Measurements from ENCODE around the gene NEK1. TPM values are rescaled to one million over a fixed set of nuclear protein-coding genes. Genes with fewer than 3 reads are reported as not detected.
"Not testable (repeated sequence)": the region's sequence is repeated elsewhere in the genome, so short reads cannot be mapped to it uniquely, and the experiment has no call there.

NEK1 gene
- total RNA-seq, 5 donors from 2014 or later (not counting 1 experiment from before 2014, with no cell fraction given) = 13.4 to 21.9 (median 19.5) TPM

DNA sequence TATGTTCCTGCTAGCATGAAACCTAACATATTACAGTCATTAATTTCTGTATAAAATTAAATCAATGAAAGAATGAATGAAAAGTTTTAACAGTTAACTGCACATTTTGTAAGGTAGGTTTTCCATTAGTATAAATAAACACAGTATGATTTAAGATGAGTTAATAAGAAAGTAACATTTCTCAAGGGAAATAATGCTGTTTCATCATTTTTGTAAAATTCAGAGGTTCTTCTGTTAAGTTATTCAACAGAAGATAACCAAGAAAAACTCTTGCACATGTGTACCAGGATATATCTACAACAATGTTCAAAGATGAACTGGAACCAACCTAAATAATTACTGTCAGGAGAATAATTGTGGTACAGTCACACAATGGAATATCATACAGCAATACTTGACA lies 88.6 kb downstream of the NEK1 start:
- no peak for ATAC-seq (replicated peaks in 1 of 4)
- no peak overlapping the region for H3K4me3 ChIP-seq (ENCODE audit: control insufficient read depth in 1 of 2, extremely low read depth in 1 of 2, low read length in 1 of 2)
- no peak overlapping the region for H3K27ac ChIP-seq (ENCODE audit: low read length)
- no peak for DNase-seq
- H3K36me3 Mint-ChIP-seq = peaks cover 56% of the 10 kb centered on the region
- peaks cover 0 to 11% of the 10 kb centered on the region in 2 donors for H3K36me3 ChIP-seq (ENCODE audit: control insufficient read depth in 2 of 2, extremely low read depth in 1 of 2, insufficient read depth in 1 of 2, low read length in 1 of 2)
- H3K27me3 Mint-ChIP-seq = no peaks in the 10 kb centered on the region
- H3K9me3 Mint-ChIP-seq = peaks cover 0 to 4% (median 0%) of the 10 kb centered on the region in 3 donors
- no peaks in the 10 kb centered on the region for H3K4me1 ChIP-seq (ENCODE audit: control insufficient read depth in 1 of 2, extremely low read depth in 1 of 2, insufficient read depth in 2 of 2, low read length in 2 of 2)
- H3K27me3 ChIP-seq (replicated peaks in 1 of 2; ENCODE audit: control insufficient read depth in 2 of 2, extremely low read depth in 1 of 2, insufficient read depth in 2 of 2, low read length in 1 of 2) = no peaks in the 10 kb centered on the region
- ChIA-PET CTCF (no interaction called here), POLR2A (interaction anchor here in 1 of 2 donors (0.7 kb wide), 1 partner anchor 389 kb away, joined by 13 read pairs; no protein-coding TSS in a partner anchor)
- no peaks in the 10 kb centered on the region for H3K9me3 ChIP-seq
- H3K27ac Mint-ChIP-seq = no peak overlapping the region
- H3K4me1 Mint-ChIP-seq = no peaks in the 10 kb centered on the region
- no peak overlapping the region for H3K4me3 Mint-ChIP-seq

- H3K27ac ChIP-seq (ENCODE audit: low read length) = no peak overlapping the region
- no peak for DNase-seq
- ATAC-seq (replicated peaks in 1 of 4) = no peak
- Mint-ChIP-seq H3K4me1 (no peaks in the 10 kb centered on the region), H3K9me3 (no peaks in the 10 kb centered on the region), H3K27me3 (no peaks in the 10 kb centered on the region), H3K36me3 (peaks cover 20% of the 10 kb centered on the region), H3K27ac (no peak overlapping the region), H3K4me3 (no peak overlapping the region)
- no peak overlapping the region for H3K4me3 ChIP-seq (ENCODE audit: control insufficient read depth in 1 of 2, extremely low read depth in 1 of 2, low read length in 1 of 2)
- no peaks in the 10 kb centered on the region for H3K27me3 ChIP-seq (replicated peaks in 1 of 2; ENCODE audit: control insufficient read depth in 2 of 2, extremely low read depth in 1 of 2, insufficient read depth in 2 of 2, low read length in 1 of 2)
- 100% methylated on average over 1 of the region's 3 CpGs for WGBS (ENCODE audit: insufficient coverage)
- POLR2A ChIA-PET = no interaction called here
- H3K9me3 ChIP-seq = no peaks in the 10 kb centered on the region
- peaks cover 0 to 14% of the 10 kb centered on the region in 2 donors for H3K36me3 ChIP-seq (ENCODE audit: control insufficient read depth in 2 of 2, extremely low read depth in 1 of 2, insufficient read depth in 1 of 2, low read length in 1 of 2)
- CTCF ChIA-PET = no interaction called here
- H3K4me1 ChIP-seq (ENCODE audit: control insufficient read depth in 1 of 2, extremely low read depth in 1 of 2, insufficient read depth in 2 of 2, low read length in 2 of 2) = no peaks in the 10 kb centered on the region
These were observed 101.8 kb downstream of the NEK1 start for GRCh38 chr4:169510617-169511016.

DNA sequence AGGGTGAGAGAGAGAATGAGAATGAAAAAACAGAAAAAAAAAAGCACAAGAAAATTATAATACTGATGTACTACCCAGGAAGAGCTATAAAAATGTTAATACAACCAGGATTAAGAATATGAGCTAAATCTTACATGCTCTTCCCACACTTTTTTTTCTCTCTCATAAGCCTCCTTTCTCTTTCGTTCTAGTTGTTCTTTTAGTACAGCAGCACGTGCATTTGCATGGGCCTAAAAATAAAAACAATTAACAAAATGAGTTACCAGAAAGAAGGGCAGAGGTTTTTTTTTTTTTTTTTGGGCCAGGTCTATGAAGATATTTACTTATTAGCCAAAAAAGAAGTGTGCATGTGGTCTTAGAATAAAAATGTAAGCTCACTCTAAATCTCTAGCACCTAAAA lies 105.5 kb downstream of the NEK1 start:
- Mint-ChIP-seq H3K36me3 (peaks cover 55% of the 10 kb centered on the region), H3K27me3 (no peaks in the 10 kb centered on the region), H3K9me3 (peaks cover 2 to 24% (median 14%) of the 10 kb centered on the region in 3 donors), H3K4me3 (no peak overlapping the region), H3K4me1 (peaks cover 0 to 4% (median 0%) of the 10 kb centered on the region in 3 donors), H3K27ac (no peak overlapping the region)
- DNase-seq (no peak), ATAC-seq (replicated peaks in 1 of 4) (no peak)
- no peaks in the 10 kb centered on the region for H3K27me3 ChIP-seq (replicated peaks in 1 of 2; ENCODE audit: control insufficient read depth in 2 of 2, extremely low read depth in 1 of 2, insufficient read depth in 2 of 2, low read length in 1 of 2)
- POLR2A ChIA-PET = interaction anchor here in 1 of 2 donors (0.6 kb wide), 1 partner anchor 106 kb away, joined by 6 read pairs; no protein-coding TSS in a partner anchor
- peaks cover 0 to 23% of the 10 kb centered on the region in 2 donors for H3K36me3 ChIP-seq (ENCODE audit: control insufficient read depth in 2 of 2, extremely low read depth in 1 of 2, insufficient read depth in 1 of 2, low read length in 1 of 2)
- H3K27ac ChIP-seq (ENCODE audit: low read length) = no peak overlapping the region
- H3K4me3 ChIP-seq (ENCODE audit: control insufficient read depth in 1 of 2, extremely low read depth in 1 of 2, low read length in 1 of 2) = no peak overlapping the region
- no CpG with 5 or more reads among the region's 2 CpGs for WGBS (ENCODE audit: insufficient coverage)
- no peaks in the 10 kb centered on the region for H3K4me1 ChIP-seq (ENCODE audit: control insufficient read depth in 1 of 2, extremely low read depth in 1 of 2, insufficient read depth in 2 of 2, low read length in 2 of 2)
- CTCF ChIA-PET = no interaction called here
- no peaks in the 10 kb centered on the region for H3K9me3 ChIP-seq

DNA sequence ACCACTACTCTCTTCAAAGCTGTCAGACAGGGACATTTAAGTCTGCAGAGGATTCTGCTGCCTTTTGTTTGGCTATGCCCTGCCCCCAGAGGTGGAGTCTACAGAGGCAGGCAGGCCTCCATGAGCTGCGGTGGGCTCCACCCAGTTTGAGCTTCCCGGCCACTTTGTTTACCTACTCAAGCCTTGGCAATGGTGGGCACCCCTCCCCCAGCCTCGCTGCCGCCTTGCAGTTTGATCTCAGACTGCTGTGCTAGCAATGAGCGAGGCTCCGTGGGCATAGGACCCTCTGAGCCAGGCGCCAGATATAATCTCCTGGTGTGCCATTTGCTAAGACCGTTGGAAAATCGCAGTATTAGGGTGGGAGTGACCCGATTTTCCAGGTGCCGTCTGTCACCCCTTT lies 112.5 kb downstream of the NEK1 start:
- H3K4me1 Mint-ChIP-seq; POLR2A ChIA-PET; H3K4me3 ChIP-seq (ENCODE audit: control insufficient read depth in 1 of 2, extremely low read depth in 1 of 2, low read length in 1 of 2); H3K27me3 ChIP-seq (replicated peaks in 1 of 2; ENCODE audit: control insufficient read depth in 2 of 2, extremely low read depth in 1 of 2, insufficient read depth in 2 of 2, low read length in 1 of 2); H3K27me3 Mint-ChIP-seq; H3K27ac Mint-ChIP-seq; H3K4me1 ChIP-seq (ENCODE audit: control insufficient read depth in 1 of 2, extremely low read depth in 1 of 2, insufficient read depth in 2 of 2, low read length in 2 of 2); H3K9me3 ChIP-seq; H3K36me3 ChIP-seq (ENCODE audit: control insufficient read depth in 2 of 2, extremely low read depth in 1 of 2, insufficient read depth in 1 of 2, low read length in 1 of 2); CTCF ChIA-PET; ATAC-seq (replicated peaks in 1 of 4); H3K27ac ChIP-seq (ENCODE audit: low read length); DNase-seq; H3K4me3 Mint-ChIP-seq: not testable (repeated sequence)
- peaks cover 11 to 33% (median 14%) of the 10 kb centered on the region in 3 donors for H3K9me3 Mint-ChIP-seq
- WGBS (ENCODE audit: insufficient coverage) = 97% methylated on average over 8 of the region's 11 CpGs
- H3K36me3 Mint-ChIP-seq = peaks cover 61% of the 10 kb centered on the region

GRCh38 chr4:169494234-169494633 lies 118.1 kb downstream of the NEK1 start:
- H3K4me3 Mint-ChIP-seq; H3K4me1 ChIP-seq (ENCODE audit: control insufficient read depth in 1 of 2, extremely low read depth in 1 of 2, insufficient read depth in 2 of 2, low read length in 2 of 2); ATAC-seq (replicated peaks in 1 of 4); H3K27me3 ChIP-seq (replicated peaks in 1 of 2; ENCODE audit: control insufficient read depth in 2 of 2, extremely low read depth in 1 of 2, insufficient read depth in 2 of 2, low read length in 1 of 2); DNase-seq; H3K36me3 ChIP-seq (ENCODE audit: control insufficient read depth in 2 of 2, extremely low read depth in 1 of 2, insufficient read depth in 1 of 2, low read length in 1 of 2); H3K27ac ChIP-seq (ENCODE audit: low read length); H3K27ac Mint-ChIP-seq; H3K4me3 ChIP-seq (ENCODE audit: control insufficient read depth in 1 of 2, extremely low read depth in 1 of 2, low read length in 1 of 2); H3K27me3 Mint-ChIP-seq; POLR2A ChIA-PET; H3K9me3 ChIP-seq; H3K4me1 Mint-ChIP-seq: not testable (repeated sequence)
- CTCF ChIA-PET = interaction anchor here in 1 of 2 donors (0.6 kb wide), 1 partner anchor 484 kb away, joined by 3 read pairs; the partner anchor contains the start of gene CBR4
- no CpG with 5 or more reads among the region's 3 CpGs for WGBS (ENCODE audit: insufficient coverage)
- Mint-ChIP-seq H3K9me3 (peaks cover 4 to 13% (median 10%) of the 10 kb centered on the region in 3 donors), H3K36me3 (peaks cover 23% of the 10 kb centered on the region)

DNA sequence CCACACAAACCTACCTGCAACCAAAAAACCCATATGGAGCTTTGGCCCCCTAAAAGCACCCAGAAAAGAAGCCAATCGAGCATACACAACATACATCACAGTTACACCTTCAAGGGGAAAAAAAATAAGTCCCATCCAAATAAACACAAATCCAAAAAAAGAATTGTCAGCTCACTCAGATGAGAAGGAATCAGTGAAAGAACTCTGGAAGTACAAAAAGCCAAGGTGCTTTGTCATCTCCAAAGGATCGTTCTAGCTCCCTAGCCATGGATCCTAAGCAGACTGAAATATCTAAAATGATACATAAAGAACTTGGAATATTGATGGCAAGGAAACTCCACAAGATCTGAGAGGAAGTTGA lies 119.2 kb downstream of the NEK1 start:
- H3K36me3 Mint-ChIP-seq = peaks cover 17% of the 10 kb centered on the region
- ChIA-PET CTCF (interaction anchor here (0.5 to 1.9 kb wide), 6 partner anchors 23 to 1884 kb away, joined by 3 to 9 read pairs (median 4); no protein-coding TSS in a partner anchor), POLR2A (no interaction called here)
- Histone ChIP-seq H3K4me3 (ENCODE audit: control insufficient read depth in 1 of 2, extremely low read depth in 1 of 2, low read length in 1 of 2) (no peak overlapping the region), H3K9me3 (no peaks in the 10 kb centered on the region), H3K27ac (ENCODE audit: low read length) (no peak overlapping the region), H3K4me1 (ENCODE audit: control insufficient read depth in 1 of 2, extremely low read depth in 1 of 2, insufficient read depth in 2 of 2, low read length in 2 of 2) (peaks cover 0 to 7% of the 10 kb centered on the region in 2 experiments), H3K27me3 (replicated peaks in 1 of 2; ENCODE audit: control insufficient read depth in 2 of 2, extremely low read depth in 1 of 2, insufficient read depth in 2 of 2, low read length in 1 of 2) (no peaks in the 10 kb centered on the region), H3K36me3 (ENCODE audit: control insufficient read depth in 2 of 2, extremely low read depth in 1 of 2, insufficient read depth in 1 of 2, low read length in 1 of 2) (no peaks in the 10 kb centered on the region)
- H3K4me1 Mint-ChIP-seq = peaks cover 0 to 3% (median 0%) of the 10 kb centered on the region in 3 donors
- no peaks in the 10 kb centered on the region for H3K27me3 Mint-ChIP-seq
- ATAC-seq (replicated peaks in 1 of 4) = no peak
- DNase-seq = no peak
- peak overlapping the region in 1 of 2 donors; percentile 17 for H3K27ac Mint-ChIP-seq
- H3K9me3 Mint-ChIP-seq = peaks cover 4 to 13% (median 10%) of the 10 kb centered on the region in 3 donors
- WGBS (ENCODE audit: insufficient coverage) = 20% methylated on average over 1 of the region's 2 CpGs
- H3K4me3 Mint-ChIP-seq = no peak overlapping the region
